Epidermal melanocyte (primary cell): ENCODE results near the gene PSMC3IP.

ENCODE experiments used
- DNase-seq: peaks from one replicate; pipeline ENCODE4 v3.0.0; 2011; ENCODE audit warnings: low spot score; ENCODE audit not compliant: insufficient read length

Gene PSMC3IP

GRCh38 chr17:42585353-42585752 lies 7.8 kb upstream of the PSMC3IP start:
- DNase-seq: no peak

- no peak for DNase-seq
Observed at GRCh38 chr17:42584880-42585279, 7.4 kb upstream of the PSMC3IP start.

GRCh38 chr17:42581744-42582270 lies 4.3 kb upstream of the PSMC3IP start:
- DNase-seq: no peak

GRCh38 chr17:42579794-42580551 lies 2.4 kb upstream of the PSMC3IP start:
- DNase-seq: no peak

GRCh38 chr17:42578282-42578869 lies 847 bp upstream of the PSMC3IP start:
- DNase-seq: peak; percentile 79

GRCh38 chr17:42577140-42577531 lies 393 bp downstream of the PSMC3IP start:
- no peak for DNase-seq

GRCh38 chr17:42574463-42574862 lies 3.1 kb downstream of the PSMC3IP start:
- no peak for DNase-seq

GRCh38 chr17:42573095-42573494 lies 4.4 kb downstream of the PSMC3IP start:
- DNase-seq: no peak

- no peak for DNase-seq
Observed at GRCh38 chr17:42571435-42572225, 5.9 kb downstream of the PSMC3IP start.

- no peak for DNase-seq
Observed at GRCh38 chr17:42568341-42569111, 9.0 kb downstream of the PSMC3IP start.

- DNase-seq: peak; percentile 99
Observed at GRCh38 chr17:42566883-42567573, 10.5 kb downstream of the PSMC3IP start, which contains the start of gene MLX. TSS of gene MLX (plus strand) at chr17:42567100. CDS start at chr17:42567125, 25 bp downstream.

GRCh38 chr17:42566215-42566882 lies 11.2 kb downstream of the PSMC3IP start:
- no peak for DNase-seq

- no peak for DNase-seq
Observed at GRCh38 chr17:42565523-42566214, 11.9 kb downstream of the PSMC3IP start.

- DNase-seq: no peak
Observed at GRCh38 chr17:42564815-42565522, 12.6 kb downstream of the PSMC3IP start.

- no peak for DNase-seq
Observed at GRCh38 chr17:42563950-42564349, 13.6 kb downstream of the PSMC3IP start.

- no peak for DNase-seq
Observed at GRCh38 chr17:42563543-42563942, 14.0 kb downstream of the PSMC3IP start.

- DNase-seq: no peak
Observed at GRCh38 chr17:42563143-42563509, 14.4 kb downstream of the PSMC3IP start.

GRCh38 chr17:42562388-42563142 lies 15.0 kb downstream of the PSMC3IP start:
- DNase-seq: no peak
